ENCODE results near the gene DCAF17. TPM values are rescaled to one million over a fixed set of nuclear protein-coding genes. Genes with fewer than 3 reads are reported as not detected.

The DCAF17 gene
- total RNA-seq, 4 donors from 2014 or later, result 38.7 to 52.1 (median 46.2) TPM

GRCh38 chr2:171531291-171531690 lies 97.3 kb downstream of the DCAF17 start:
- 13 to 17% methylated on average over 7 of the region's 7 CpGs for WGBS, 2 donors
- no peaks in the 10 kb centered on the region for H3K9me3 ChIP-seq
- intact Hi-C loops (cut with DNase I), result no loop called here
- no peak overlapping the region for H3K4me3 ChIP-seq (replicated peaks in 1 of 3)
- H3K27ac ChIP-seq, result peak overlapping the region; percentile 49 to 85 (median 72)
- peak; percentile 76 to 81 for DNase-seq
- H3K36me3 ChIP-seq, result no peaks in the 10 kb centered on the region
- TF ChIP-seq POLR2A (IDR thresholded peaks at IDR 0.05) (no peak), CTCF (IDR thresholded peaks at IDR 0.05) (no peak)
- H3K27me3 ChIP-seq, result no peaks in the 10 kb centered on the region
- peaks cover 68 to 81% of the 10 kb centered on the region in 2 donors for H3K4me1 ChIP-seq

- intact Hi-C loops (cut with DNase I), result no loop called here
- Histone ChIP-seq H3K27ac (peak overlapping the region; percentile 49 to 85 (median 72)), H3K4me3 (replicated peaks in 1 of 3) (no peak overlapping the region), H3K4me1 (peaks cover 65 to 83% of the 10 kb centered on the region in 2 donors), H3K36me3 (no peaks in the 10 kb centered on the region), H3K27me3 (no peaks in the 10 kb centered on the region), H3K9me3 (no peaks in the 10 kb centered on the region)
- no peak for DNase-seq
- WGBS, 2 donors, result 38 to 50% methylated on average over 3 of the region's 3 CpGs
- TF ChIP-seq POLR2A (IDR thresholded peaks at IDR 0.05) (no peak), CTCF (IDR thresholded peaks at IDR 0.05) (no peak)
Observed at GRCh38 chr2:171531836-171532450, 97.9 kb downstream of the DCAF17 start.

- intact Hi-C loops (cut with DNase I), result no loop called here
- Histone ChIP-seq H3K9me3 (no peaks in the 10 kb centered on the region), H3K4me3 (replicated peaks in 1 of 3) (no peak overlapping the region), H3K27me3 (no peaks in the 10 kb centered on the region), H3K36me3 (no peaks in the 10 kb centered on the region), H3K4me1 (peaks cover 55 to 74% of the 10 kb centered on the region in 2 donors), H3K27ac (no peak overlapping the region)
- 95 to 100% methylated on average over 1 of the region's 1 CpG for WGBS, 2 donors
- no peak for DNase-seq
- TF ChIP-seq POLR2A (IDR thresholded peaks at IDR 0.05) (no peak), CTCF (IDR thresholded peaks at IDR 0.05) (no peak)
Observed at GRCh38 chr2:171533331-171533730, 99.3 kb downstream of the DCAF17 start.

Small RNAs within 50 kb of the gene (small RNA-seq; reads per million reads assigned to genes)
- gene AC007969.2, result not detected

Other genes with a start within 250 kb of the DCAF17 start
- gene METTL8, start 236 bp upstream of the DCAF17 start, total RNA-seq, result 10 to 100 TPM; 10.6 to 13.7 (median 13.2) TPM
- 100 to 1,000 TPM; 462 to 802 (median 490) TPM for gene CYBRD1, start 88.2 kb downstream of the DCAF17 start, total RNA-seq

Data from thyroid gland (tissue), 4 donors.